PFSK-1 (cell line): ENCODE data around the gene L3MBTL2.

Source experiments
- FOXP2 ChIP-seq: optimal IDR thresholded peaks from 2 replicates; pipeline ENCODE3; 2011; ENCODE audit warnings: borderline replicate concordance, control low read depth, inconsistent platforms; ENCODE audit not compliant: insufficient read depth; ENCODE audit errors: extremely low read length, extremely low read depth
- POLR2AphosphoS5 ChIP-seq: IDR thresholded peaks from 2 replicates; pipeline ENCODE4 v1.6.1; 2012; ENCODE audit warnings: low read depth, mild to moderate bottlenecking, control low read depth, low read length, moderate library complexity
- SIN3A ChIP-seq: IDR thresholded peaks from 2 replicates; pipeline ENCODE4 v1.6.1; 2012; ENCODE audit warnings: mild to moderate bottlenecking, low read length, moderate library complexity, borderline replicate concordance; ENCODE audit not compliant: insufficient read depth
- TAF1 ChIP-seq: IDR thresholded peaks from 2 replicates; pipeline ENCODE4 v1.6.1; 2012; ENCODE audit warnings: low read length, control low read depth, borderline replicate concordance; ENCODE audit not compliant: insufficient read depth
- TF ChIP-seq, protein P1 (sequence below), 2 experiments: IDR thresholded peaks; 2 replicates each; pipeline versions ENCODE4 v1.6.1 to v1.8.0; 2011 to 2012; ENCODE audit warnings: low read depth in 2 of 2, low read length in 2 of 2, control low read depth in 1 of 2, inconsistent platforms in 1 of 2, mild to moderate bottlenecking in 1 of 2, moderate library complexity in 1 of 2; ENCODE audit not compliant: insufficient read depth in 1 of 2

The L3MBTL2 gene

DNA sequence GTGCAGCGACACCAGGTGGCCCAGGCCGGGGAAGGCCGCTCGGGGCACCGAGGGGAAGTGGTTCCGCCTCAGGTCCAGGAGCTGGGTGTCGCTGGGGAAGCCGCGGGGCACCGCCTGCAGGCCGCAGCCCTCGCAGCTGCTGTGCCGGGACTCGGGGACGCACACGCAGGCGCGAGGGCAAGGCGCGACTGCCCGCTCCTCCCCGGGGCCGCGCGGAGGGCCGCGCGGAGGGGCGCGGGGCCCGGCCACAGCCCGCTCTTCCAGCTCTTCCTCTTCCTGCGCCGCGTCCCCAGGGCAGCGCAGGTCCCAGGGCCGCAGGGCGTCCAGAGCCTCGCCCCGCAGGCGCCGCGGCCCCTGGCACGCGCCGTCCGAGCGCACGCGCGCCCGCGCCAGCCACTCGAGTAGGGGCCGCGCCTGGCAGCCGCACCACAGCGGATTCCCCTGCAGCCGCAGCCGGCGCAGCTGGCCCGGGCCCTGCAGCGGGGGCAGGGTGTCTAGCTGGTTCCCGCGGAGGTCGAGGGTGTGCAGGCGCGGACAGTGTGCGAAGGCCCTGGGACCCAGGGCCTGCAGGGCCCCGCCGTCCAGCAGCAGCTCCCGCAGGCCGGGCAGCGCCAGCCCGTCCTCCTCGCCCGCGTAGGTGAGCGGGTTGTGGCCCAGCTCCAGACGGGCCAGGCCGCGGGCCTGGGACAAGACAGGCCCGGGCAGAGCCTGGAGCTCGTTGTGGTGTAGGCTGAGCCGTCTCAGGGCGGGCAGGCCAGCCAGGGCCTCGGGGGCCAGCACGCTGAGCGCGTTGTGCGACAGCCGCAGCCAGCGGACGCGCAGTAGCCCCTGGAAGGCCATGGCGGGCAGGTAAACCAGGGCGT lies 32.8 kb downstream of the L3MBTL2 start:
- TF ChIP-seq SIN3A (no peak), FOXP2 (no peak), TAF1 (no peak), POLR2AphosphoS5 (no peak)
- TF ChIP-seq, protein P1, sequence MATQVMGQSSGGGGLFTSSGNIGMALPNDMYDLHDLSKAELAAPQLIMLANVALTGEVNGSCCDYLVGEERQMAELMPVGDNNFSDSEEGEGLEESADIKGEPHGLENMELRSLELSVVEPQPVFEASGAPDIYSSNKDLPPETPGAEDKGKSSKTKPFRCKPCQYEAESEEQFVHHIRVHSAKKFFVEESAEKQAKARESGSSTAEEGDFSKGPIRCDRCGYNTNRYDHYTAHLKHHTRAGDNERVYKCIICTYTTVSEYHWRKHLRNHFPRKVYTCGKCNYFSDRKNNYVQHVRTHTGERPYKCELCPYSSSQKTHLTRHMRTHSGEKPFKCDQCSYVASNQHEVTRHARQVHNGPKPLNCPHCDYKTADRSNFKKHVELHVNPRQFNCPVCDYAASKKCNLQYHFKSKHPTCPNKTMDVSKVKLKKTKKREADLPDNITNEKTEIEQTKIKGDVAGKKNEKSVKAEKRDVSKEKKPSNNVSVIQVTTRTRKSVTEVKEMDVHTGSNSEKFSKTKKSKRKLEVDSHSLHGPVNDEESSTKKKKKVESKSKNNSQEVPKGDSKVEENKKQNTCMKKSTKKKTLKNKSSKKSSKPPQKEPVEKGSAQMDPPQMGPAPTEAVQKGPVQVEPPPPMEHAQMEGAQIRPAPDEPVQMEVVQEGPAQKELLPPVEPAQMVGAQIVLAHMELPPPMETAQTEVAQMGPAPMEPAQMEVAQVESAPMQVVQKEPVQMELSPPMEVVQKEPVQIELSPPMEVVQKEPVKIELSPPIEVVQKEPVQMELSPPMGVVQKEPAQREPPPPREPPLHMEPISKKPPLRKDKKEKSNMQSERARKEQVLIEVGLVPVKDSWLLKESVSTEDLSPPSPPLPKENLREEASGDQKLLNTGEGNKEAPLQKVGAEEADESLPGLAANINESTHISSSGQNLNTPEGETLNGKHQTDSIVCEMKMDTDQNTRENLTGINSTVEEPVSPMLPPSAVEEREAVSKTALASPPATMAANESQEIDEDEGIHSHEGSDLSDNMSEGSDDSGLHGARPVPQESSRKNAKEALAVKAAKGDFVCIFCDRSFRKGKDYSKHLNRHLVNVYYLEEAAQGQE (IDR thresholded peaks at IDR 0.05; ENCODE audit: insufficient read depth in 1 of 2, low read depth in 2 of 2, low read length in 2 of 2) = no peak

DNA sequence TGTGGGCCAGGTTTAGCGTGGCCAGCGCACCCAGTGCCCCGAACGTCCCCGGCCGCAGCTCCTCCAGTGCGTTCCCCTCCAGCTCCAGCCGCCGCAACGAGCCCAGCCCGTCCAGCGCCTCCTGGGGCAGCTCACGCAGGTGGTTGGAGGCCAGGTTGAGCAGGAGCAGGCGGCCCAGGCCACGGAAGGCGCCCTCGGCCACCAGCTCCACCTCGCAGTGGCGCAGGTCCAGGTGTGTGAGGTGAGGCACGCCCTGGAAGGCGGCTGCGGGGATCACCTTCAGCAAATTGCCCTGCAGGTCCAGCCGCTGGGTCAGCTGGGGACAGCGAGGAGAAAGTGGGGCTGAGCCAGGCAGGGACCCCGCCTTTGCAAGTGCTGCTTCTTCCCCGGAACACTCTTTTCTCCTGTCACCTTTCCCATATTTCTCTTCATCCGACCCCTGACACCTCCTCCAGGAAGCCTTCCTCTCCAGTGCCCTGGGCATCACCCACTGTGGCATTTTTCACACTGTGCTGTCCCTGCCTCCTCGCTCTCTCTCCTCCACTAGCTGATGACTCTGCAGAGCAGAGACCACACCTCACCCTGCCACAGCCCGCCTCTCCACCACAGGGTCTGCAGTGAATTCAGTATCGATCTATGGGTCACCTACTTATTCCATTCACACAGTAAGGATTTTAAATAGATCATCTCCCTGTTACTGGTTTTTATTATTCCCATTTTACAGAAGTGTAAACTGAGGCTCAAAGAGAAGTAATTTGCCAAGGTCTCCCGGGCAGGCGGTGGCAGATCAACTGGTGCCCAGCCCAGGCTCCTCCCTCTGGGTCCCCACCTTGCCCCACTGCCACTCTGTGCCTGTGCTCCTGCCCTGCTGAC lies 33.7 kb downstream of the L3MBTL2 start:
- TF ChIP-seq POLR2AphosphoS5 (no peak), SIN3A (no peak), FOXP2 (no peak), TAF1 (no peak)
- TF ChIP-seq, protein P1 (IDR thresholded peaks at IDR 0.05; ENCODE audit: insufficient read depth in 1 of 2, low read depth in 2 of 2, low read length in 2 of 2) = no peak

DNA sequence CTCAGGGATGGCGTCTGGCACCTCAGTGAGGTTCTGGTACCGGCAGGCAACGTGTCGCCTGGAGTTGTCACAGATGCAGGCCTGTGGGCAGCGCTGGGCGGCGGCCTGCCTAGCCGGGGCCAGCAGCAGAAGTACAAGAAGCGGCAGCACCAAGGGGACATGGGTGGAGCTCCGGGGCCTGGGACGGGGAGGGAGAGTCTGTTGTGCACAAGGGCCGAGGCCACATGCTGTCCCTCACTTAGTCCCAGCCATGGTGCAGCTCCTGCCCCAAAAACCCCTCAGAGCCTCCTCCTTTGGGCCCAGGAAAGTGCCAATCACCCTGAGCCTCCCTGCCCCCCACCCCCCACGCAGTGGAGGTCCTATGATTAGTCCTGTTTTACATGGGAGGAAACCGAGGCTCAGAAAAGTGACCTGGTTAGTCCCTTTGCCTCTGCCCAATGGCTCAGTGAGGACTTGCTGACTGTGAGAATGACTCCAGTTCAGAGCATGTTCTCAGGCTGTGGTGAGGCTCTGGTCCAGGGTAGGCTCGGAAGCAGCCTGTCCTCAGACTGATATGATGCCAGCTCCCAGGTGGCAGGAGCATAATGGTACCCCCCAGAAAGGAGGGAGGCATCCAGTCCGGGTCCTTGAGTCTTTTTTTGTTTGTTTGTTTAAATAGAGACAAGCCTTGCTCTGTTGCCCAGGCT lies 34.5 kb downstream of the L3MBTL2 start:
- TF ChIP-seq SIN3A = no peak
- no peak for TF ChIP-seq TAF1

DNA sequence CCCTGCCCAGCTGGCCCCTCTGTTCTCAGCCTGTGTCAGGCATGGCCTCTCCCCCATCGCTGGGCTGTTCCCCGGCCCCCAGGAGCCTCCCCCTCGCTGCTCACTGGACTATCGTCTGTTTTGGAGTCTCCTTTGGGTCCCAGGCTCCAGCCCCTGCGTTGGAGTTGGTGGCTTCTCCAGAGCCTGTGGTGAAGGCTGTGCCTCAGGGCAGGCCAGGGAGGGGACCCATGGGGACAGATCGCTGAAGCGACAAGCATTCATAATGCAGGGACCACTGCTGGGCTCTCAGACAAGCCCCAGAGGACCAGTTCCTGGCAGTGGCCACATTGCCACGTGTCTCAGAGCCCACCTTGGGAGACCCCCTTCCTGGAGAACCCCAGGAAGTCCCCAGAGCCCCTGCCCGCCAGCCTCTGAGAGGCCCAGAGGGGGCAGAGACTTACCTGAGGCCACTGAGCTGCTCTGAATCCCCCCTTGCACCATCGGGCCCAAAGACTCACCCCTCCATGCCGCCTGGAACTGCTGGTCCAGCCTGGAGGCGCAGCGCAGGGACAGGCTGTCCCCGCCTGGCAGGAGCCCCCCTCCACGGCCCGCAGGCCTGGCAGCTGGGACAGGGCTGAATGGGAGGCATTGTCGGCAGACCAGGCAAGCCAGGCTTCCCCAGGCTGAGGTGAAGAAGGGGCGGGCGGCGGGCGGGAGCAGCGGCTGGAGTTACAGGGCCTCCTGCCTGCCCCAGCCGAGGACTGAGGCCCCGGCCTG lies 35.4 kb downstream of the L3MBTL2 start, which contains the start of gene CHADL:
CHADL (minus strand) TSS at position 555 of the 756 bp plus-strand sequence; CDS start at position 505, 50 bp downstream.
- TF ChIP-seq, protein P1 (IDR thresholded peaks at IDR 0.05; ENCODE audit: insufficient read depth in 1 of 2, low read depth in 2 of 2, low read length in 2 of 2) = no peak
- no peak for TF ChIP-seq FOXP2
- no peak for TF ChIP-seq TAF1
- no peak for TF ChIP-seq SIN3A
- TF ChIP-seq POLR2AphosphoS5 = no peak
